Measurements from ENCODE around the gene CNGA3.

Gene CNGA3

DNA sequence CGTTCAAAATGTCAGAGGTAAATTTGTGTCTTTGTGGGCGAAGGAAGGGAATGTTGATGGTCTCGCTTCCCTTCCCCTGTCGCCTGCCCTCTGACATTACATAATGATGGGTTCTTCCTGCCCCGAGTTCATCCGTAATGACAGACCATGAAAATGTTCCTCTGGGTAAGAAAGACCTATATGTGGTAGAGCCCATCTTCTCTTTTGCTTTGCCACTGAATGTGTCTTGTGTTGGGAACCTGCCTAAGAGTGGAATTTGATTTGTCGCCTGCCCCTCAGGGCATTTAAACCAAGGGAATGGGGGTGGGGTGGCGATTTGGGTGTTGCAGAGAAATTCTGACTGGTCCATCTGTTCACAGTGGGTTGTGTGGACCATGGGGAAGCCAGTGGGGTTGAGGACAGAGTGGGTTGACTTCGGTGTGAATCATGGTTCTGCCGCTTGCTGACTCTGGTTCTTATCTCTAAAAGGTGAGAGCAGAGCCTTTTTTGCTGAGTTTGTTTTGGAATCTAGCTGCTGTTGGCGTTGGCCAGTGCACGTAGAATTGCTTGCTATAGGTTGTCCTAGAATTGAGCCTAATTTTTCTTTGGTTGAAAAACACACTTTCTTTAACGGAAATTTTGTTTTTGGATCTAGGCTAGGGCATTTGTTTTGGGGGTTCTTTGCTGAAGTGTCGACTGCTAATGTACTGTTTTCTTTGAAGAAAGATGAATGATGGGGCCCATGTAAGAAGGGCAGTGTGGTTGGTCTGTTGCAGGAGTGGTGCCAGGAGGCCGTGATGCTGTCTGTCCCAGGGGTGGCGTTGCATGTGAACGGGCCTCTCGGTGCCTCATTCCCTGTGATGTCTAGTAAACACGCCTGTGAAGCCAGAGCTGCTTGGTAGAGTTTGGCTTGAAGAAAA is 99.7 kb downstream of the CNGA3 start:
- DNase-seq: peak; percentile 46

DNA sequence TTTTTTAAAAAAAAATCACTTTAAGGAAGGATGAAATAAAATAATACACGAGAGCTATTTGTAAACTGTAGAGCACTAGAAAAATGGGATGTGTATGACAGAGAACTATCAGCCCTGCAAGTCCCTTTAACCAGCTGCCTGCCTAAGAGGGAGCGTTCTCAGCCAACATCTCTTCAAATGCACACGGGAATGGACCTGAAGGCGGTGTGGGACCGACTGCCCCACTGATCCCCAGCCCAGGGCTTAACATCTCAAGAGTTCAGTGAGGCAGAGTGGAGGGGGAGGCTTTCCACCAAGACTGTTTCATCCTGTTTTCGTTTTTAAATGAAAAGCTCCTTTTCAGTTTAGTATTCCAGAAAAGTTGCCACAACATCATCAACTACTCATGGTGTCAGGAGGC is 100.6 kb downstream of the CNGA3 start:
- no peak for DNase-seq
